Colonic mucosa (tissue), 4 donors: ENCODE data around the gene RGS12. TPM values are rescaled to one million over a fixed set of nuclear protein-coding genes. Genes with fewer than 3 reads are reported as not detected.

ENCODE experiments used
- DNase-seq: peaks from one replicate; pipeline ENCODE4 v3.0.0-alpha.2; 2020
- H3K27ac ChIP-seq: fragments of 200-600 bp; one replicate; pipeline ENCODE4 v1.8.0; 2021
- H3K27me3 ChIP-seq: fragments of 200-600 bp; one replicate; pipeline ENCODE4 v1.8.0; 2021
- H3K36me3 ChIP-seq: fragments of 200-600 bp; one replicate; pipeline ENCODE4 v1.8.0; 2021
- H3K4me1 ChIP-seq: fragments of 200-600 bp; one replicate; pipeline ENCODE4 v1.8.0; 2021; ENCODE audit warnings: mild to moderate bottlenecking
- H3K4me3 ChIP-seq: fragments of 200-600 bp; one replicate; pipeline ENCODE4 v1.8.0; 2021
- H3K9ac ChIP-seq, 2 donors: one replicate each; pipeline ENCODE4 v1.7.0; 2013; ENCODE audit warnings: control low read depth in 2 of 2, low read depth in 2 of 2, low read length in 2 of 2
- H3K9me3 ChIP-seq: fragments of 200-600 bp; one replicate; pipeline ENCODE4 v1.8.0; 2021
- intact Hi-C: fragments of 100-400 bp; cut with DNase I; formaldehyde crosslinking; loops from one replicate; pipeline ENCODE4 v1.14.1; 2022
- total RNA-seq, 2 donors: library from RNA; stranded (reverse); fragmentation: NEBNext Ultra II Directional in 1 of 2; extraction: Animal tissue kit (Norgen Biotek cat#: 25700) in 1 of 2; gene quantifications; one replicate each; pipeline ENCODE4 v1.2.1, GENCODE V29; 2021
- TF ChIP-seq, protein P1 (sequence below): fragments of 200-600 bp; IDR thresholded peaks from one replicate; pipeline ENCODE4 v1.8.0; 2022; ENCODE audit warnings: antibody characterized with exemption, mild to moderate bottlenecking
- donor health status: healthy.
- donor health status: DM: no; HTN: no; CAD: no.
- donor health status: DM: no; HTN: no; CAD: no.

RGS12 gene
- total RNA-seq, 2 donors from 2014 or later, result 18.0 to 25.7 TPM

DNA sequence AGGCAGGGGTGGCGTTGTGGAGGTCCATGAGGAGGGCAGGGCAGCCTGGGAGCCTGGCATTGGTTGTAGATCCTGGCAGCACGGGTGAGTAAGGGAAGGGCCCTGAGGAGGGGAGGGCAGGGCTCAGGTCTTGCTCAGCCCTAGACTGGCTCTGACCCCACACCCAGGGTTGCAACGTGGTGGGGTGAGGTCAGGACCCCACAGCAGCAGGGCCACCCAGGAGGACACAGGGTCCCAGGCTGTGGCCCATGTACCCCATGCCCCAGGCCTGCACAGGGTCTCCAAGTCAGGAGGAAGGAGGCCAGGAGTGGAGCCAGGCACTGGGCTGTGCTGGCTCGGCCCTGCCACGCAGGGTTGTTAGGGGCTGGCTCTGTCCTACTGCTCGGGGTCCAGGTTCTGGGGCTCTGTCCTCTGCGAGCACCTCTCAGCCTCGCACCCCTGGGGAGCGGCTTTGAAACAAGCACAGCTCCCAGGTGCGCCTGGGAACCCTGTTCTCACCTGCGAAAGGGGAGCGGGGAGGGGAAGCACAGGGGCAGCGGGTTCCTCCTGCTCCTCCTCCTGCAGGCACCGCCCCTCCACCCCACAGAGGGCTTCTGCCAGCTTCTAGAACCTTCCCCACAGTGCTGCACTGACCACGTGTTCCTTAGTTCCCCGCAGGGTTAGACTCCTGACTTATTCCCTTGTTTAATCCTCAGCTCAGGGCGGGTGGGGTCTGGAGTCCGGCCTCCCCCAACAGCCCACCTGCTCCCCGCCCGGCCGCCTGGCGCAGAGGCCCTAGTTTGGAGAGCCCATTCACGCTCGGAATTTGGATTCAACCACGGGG, 23.5 kb upstream of the RGS12 start:
- DNase-seq, result peak; percentile 16
- Histone ChIP-seq H3K36me3 (no peaks in the 10 kb centered on the region), H3K9me3 (no peaks in the 10 kb centered on the region), H3K9ac (no peak overlapping the region), H3K4me3 (no peak overlapping the region), H3K27ac (no peak overlapping the region), H3K4me1 (no peaks in the 10 kb centered on the region), H3K27me3 (no peaks in the 10 kb centered on the region)
- intact Hi-C loops, result no loop called here
- TF ChIP-seq, protein P1, sequence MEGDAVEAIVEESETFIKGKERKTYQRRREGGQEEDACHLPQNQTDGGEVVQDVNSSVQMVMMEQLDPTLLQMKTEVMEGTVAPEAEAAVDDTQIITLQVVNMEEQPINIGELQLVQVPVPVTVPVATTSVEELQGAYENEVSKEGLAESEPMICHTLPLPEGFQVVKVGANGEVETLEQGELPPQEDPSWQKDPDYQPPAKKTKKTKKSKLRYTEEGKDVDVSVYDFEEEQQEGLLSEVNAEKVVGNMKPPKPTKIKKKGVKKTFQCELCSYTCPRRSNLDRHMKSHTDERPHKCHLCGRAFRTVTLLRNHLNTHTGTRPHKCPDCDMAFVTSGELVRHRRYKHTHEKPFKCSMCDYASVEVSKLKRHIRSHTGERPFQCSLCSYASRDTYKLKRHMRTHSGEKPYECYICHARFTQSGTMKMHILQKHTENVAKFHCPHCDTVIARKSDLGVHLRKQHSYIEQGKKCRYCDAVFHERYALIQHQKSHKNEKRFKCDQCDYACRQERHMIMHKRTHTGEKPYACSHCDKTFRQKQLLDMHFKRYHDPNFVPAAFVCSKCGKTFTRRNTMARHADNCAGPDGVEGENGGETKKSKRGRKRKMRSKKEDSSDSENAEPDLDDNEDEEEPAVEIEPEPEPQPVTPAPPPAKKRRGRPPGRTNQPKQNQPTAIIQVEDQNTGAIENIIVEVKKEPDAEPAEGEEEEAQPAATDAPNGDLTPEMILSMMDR, result no peak

DNA sequence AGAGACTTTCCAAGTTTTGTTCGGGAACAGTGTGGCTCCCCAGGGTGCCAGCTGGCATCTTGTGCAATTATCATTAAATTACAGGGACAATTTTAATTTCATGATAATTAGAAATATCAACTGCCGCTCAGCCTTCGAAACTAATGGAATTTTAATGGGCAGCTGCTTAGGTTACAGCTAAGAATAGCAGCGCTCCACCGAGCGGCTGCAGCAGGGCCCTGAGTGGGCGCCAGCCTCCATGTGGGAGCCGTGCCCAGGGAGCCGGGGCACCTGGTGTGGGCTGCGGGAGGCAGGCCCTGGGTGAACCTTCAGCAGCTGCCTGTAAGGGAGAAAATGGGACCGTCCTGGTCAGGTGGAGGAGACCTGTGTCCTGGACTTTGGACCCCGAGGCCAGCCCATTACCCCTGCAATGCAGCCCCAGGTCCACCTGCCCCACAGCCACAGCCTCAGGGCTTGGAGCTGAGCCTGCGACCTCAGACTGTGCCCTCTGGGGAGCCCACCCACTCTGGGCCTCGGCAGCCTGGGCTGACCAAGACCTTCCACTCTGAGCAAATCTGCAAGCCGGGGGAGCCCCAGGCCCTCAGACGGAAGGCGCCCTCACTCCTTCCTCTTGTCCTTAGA, 22.7 kb upstream of the RGS12 start:
- no peak overlapping the region for H3K27ac ChIP-seq
- H3K4me3 ChIP-seq, result no peak overlapping the region
- H3K9me3 ChIP-seq, result no peaks in the 10 kb centered on the region
- intact Hi-C loops, result no loop called here
- H3K4me1 ChIP-seq, result no peaks in the 10 kb centered on the region
- H3K9ac ChIP-seq, result no peak overlapping the region
- peak; percentile 8 for DNase-seq
- TF ChIP-seq, protein P1, result no peak
- no peaks in the 10 kb centered on the region for H3K36me3 ChIP-seq
- no peaks in the 10 kb centered on the region for H3K27me3 ChIP-seq

- no peaks in the 10 kb centered on the region for H3K4me1 ChIP-seq
Measured at GRCh38 chr4:3271131-3271530, 21.7 kb upstream of the RGS12 start.

GRCh38 chr4:3276986-3277385, 15.8 kb upstream of the RGS12 start:
- intact Hi-C loops, result no loop called here
- H3K9ac ChIP-seq, result no peak overlapping the region
- TF ChIP-seq, protein P1, result no peak
- H3K36me3 ChIP-seq, result no peaks in the 10 kb centered on the region
- DNase-seq, result no peak
- no peaks in the 10 kb centered on the region for H3K27me3 ChIP-seq
- no peaks in the 10 kb centered on the region for H3K9me3 ChIP-seq
- H3K27ac ChIP-seq, result no peak overlapping the region
- H3K4me3 ChIP-seq, result no peak overlapping the region
- no peaks in the 10 kb centered on the region for H3K4me1 ChIP-seq

More at GRCh38 chr4:3271131-3271530, 21.7 kb upstream of the RGS12 start:
- H3K27ac ChIP-seq, result no peak overlapping the region
- intact Hi-C loops, result no loop called here
- TF ChIP-seq, protein P1, result no peak
- no peak overlapping the region for H3K4me3 ChIP-seq
- no peaks in the 10 kb centered on the region for H3K27me3 ChIP-seq
- H3K9me3 ChIP-seq, result no peaks in the 10 kb centered on the region
- DNase-seq, result no peak
- no peak overlapping the region for H3K9ac ChIP-seq
- H3K36me3 ChIP-seq, result no peaks in the 10 kb centered on the region

DNA sequence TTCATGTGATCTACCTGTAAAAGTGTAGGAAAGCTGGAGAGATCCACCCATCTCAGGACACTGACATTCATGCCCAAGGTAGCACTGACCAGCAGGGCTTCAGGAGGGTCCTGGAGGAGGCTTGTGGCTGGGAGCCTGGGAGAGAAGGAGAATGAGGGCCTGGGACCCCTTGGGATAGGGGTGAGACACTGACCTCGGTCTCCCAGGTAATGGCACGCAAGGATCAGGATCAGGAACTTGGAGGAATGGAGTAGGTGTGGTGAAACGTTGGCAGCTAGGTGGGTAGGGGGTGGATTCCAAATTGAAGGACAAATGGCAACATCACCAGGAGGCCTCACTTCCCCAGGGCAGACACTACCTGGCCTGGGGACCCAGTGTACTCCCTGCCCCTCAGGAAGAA, 12.4 kb upstream of the RGS12 start:
- Histone ChIP-seq H3K27me3 (no peaks in the 10 kb centered on the region), H3K4me1 (no peaks in the 10 kb centered on the region), H3K9me3 (no peaks in the 10 kb centered on the region), H3K36me3 (no peaks in the 10 kb centered on the region), H3K9ac (no peak overlapping the region), H3K27ac (no peak overlapping the region), H3K4me3 (no peak overlapping the region)
- DNase-seq, result no peak
- intact Hi-C loops, result no loop called here
- TF ChIP-seq, protein P1, result no peak
